HuH-7.5 (cell line): ENCODE data around the gene KRTAP10-2.
"Not testable (repeated sequence)": the region's sequence is repeated elsewhere in the genome, so short reads cannot be mapped to it uniquely, and the experiment has no call there.

Source experiments
- DNase-seq: peaks from one replicate; pipeline ENCODE4 v3.0.0; 2011; ENCODE audit warnings: low spot score

KRTAP10-2 gene

DNA sequence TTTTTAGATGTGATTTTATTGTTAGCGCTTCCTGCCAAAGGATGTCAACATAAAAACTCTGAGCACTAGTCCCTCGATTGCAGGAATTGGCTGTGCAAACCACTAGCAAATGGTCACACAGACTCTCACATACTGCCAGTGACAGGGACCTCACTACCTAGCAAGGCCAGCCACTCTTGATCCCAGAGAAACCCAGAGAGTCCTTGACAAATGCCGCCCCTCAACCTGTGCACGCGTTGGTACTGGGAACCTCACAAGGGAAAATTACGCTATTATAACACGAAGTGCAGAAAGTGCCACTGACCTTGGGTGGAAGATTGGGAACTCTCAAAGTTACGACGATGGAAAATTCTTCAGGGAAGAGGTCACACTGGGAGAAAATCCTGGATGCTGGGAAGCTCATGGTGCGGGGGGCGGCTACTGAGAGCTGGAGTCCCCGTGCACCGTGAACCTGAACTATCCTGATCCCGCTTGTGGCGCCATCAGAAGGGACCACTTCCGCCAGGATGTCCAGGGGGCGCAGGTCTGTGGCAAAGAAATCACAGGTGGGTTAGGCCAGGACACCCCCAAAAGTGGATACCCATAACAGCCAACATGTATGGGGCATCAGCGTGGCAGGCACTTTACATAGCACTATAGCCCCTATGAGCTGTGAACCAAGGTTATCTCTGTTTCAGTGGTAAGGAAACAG lies 16.3 kb upstream of the KRTAP10-2 start:
- no peak for DNase-seq

DNA sequence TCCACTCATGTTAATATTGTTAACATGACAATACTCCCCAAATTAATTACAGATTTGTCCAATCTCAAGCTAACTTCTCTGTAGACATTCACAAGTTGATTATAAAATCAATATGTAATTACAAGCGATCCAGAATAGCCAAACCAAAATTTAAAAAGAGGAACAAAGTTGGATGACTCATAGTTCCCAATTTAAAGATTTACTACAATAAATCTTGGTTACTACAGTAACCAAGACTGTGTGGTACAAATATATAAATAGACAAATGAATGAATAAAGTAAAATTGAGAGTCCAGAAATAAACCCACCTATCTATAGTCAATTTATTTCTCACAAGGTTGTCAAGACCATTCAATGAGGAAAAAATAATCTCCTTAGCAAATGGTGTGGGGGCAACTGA lies 15.1 kb upstream of the KRTAP10-2 start:
- DNase-seq: no peak

DNA sequence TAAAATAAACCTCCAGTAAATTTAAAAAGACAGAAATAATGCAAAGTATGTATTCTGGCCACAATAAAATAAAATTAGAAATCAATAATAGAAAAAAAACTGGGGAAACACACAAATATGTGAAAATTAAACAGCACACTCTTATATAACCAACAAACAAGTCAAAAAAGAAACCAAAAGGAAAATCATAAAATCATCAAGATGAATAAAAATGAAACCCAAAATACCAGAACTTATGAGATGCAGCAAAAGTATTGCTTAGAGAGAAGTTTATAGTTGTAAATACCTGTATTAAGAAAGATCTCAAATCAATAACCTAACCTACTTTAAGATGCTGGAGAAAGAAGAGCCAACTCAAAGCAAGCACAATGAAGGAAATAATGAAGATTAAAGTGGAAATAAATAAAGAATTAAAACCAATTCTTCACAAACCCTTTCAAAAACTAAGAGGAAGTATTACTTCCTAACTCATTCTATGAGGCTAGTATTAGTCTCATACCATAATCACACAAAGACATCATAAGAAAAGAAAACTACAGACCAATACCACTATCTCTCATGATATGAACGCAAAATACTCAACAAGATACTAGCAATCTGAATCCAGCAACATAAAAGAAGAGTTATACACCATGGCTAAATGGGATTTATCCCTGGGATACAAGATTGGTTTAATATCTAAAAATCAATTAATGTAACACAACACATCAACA lies 13.7 kb upstream of the KRTAP10-2 start:
- DNase-seq: no peak

DNA sequence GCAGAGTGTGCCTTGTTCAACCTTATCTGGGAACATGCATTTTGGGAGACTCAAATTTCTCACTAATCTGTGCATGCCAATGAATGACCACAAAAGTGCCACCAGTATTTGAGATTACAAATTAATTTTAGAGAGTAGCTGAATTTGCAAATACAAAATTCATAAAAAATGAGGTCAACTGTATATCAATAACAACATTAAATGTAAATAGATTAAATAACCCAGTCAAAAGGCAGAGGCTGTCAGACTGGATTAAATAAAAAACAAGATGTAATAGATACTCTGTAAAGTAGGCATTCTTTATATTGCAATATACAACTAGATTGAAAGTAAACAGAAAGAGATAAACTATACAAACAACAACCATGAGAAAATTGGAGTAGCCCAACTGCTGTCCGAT lies 12.8 kb upstream of the KRTAP10-2 start:
- no peak for DNase-seq

DNA sequence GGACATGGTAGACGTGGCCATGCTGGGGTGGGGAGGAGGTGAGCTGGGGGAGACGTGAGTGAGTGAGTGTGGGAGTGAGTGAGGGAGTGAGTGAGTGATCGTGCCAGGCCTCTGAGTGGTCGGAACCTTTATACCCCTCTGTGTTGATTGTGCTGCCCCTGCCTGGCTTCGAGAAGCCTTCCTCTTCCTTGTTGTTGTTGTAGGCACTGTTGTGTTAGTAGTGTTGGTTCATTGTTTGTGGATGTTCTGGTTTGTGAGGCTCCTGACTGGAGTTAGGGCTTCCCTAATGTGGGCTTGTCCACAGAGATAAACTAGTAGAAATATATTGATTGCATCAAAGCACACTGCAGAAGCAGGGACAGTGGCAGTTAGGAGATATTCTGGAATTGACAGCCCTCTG lies 7.4 kb upstream of the KRTAP10-2 start, which contains the start of gene KRTAP10-3:
Gene KRTAP10-3 (minus strand): TSS at position 101 of the 400 bp plus-strand sequence. CDS start 80 bp downstream, at position 21.
- no peak for DNase-seq

DNA sequence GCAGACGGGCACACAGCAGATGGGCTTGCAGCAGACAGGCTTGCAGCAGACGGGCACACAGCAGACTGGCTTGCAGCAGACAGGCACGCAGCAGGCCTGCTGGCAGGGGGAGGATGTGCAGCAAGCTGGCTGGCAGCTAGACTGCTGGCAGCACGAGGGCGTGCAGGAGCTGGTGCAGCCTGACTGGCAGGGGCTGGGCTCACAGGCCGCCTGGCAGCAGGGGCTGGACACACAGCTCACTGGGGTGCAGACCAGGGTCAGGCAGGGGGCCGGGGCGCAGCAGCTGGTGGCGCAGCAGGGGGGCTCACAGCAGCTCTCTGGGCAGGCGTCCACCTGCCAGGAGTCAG lies 7.0 kb upstream of the KRTAP10-2 start:
- DNase-seq: not testable (repeated sequence)

DNA sequence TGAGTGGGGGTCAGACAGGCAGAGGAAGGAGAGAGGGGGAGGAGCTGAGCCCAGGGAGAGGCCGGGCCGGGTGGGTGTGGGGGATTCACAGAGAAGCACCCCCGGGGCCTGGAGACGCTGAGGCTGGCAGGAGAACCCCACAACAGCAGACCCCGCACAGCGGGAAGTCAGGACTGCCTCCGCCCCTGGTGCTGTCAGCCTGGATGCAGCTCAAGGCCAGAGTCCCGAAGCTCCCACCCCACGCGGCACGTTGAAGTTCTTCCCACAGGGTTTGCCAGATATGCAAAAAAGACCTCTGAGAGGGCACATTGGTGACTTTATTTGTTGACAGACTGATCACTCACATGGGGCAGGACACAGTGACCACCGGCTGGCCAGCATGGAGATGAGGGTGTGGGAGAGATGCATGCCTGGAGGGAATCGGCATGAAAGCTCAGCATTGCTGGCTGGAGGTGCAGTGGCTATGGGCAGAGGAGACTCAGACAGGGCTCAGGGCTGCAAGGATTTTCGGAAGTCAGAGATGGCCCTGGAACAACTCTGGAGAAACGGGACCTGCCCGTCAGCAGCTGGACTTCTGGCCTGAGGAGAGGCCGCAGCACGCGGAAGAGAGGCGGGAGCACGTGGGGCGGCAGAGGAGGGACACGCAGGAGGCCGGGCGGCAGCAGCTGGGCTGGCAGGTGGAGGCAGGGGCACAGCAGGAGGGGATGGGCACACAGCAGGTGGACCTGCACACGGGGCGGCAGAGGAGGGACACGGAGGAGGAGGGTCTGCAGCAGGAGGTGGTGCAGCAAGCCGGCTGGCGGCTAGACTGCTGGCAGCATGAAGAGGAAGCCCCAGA lies 6.4 kb upstream of the KRTAP10-2 start:
- no peak for DNase-seq

DNA sequence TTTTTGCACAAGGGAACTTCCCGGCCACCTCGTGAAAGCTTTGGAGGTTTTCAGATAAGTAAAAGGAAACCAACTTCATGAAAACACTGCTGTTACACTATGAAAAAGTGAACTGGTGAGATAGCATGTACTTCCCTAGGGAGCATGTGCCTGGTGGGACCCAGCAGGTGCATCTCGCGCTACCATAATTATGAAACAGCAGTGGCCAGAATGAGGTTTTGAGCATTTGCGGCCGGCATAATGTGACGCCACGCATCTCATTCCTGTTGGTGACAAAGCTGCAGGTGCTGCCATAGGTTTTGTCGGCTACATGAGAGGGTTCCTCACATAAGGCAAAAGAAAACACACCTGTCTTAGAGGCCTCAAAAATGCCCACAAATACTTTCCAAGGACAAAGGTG lies 5.6 kb upstream of the KRTAP10-2 start:
- no peak for DNase-seq

DNA sequence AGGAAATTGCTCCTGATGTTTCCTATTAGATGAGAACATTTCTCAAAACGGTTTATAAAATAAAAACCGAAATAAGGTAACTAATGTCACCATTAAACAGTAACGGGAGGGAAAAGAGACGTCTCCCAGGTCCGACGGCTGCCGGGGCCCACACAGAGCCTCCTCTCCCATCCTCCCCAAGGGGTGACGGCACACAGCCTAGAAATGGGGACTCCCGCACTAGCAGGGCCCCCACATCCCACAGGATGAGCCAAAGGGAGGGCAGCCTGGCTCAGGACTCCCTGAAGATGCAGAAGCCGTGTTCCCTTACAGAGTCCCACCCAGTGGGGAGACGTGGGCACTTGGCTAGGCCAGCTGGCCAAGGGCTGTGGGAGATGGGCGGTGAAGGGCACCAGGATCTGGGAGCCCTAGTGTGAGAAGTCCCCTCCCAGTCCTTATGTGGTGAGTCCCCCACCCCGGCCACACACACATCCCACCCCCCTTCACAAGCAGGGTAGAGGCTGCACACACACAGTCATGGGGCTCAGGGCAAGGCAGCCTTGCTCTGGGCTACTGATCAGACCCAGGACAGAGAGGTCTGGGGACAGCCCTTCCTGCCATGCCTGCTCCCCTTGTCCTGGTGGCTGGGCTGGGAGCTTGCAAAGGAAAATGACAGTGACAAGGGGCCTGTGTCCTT lies 4.0 kb upstream of the KRTAP10-2 start:
- no peak for DNase-seq

DNA sequence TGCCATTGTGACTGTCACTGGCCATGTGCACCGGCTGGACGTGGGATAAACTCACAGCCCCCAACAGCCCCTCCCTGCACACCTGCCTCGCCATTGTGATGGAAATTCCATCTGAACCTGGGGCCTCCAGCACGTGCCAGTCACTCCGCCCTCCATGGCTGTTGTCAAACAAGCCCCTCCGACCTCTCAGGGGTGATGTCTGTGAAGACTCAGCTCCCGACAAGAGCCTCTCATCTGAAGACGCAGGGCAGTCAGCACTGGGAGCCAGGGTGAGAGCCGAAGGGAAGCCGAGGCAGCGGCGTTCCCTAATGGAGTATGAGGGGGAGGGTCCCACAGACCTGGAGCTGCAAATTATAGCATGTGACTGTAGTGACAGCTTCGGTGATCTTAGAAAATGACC lies 1.4 kb upstream of the KRTAP10-2 start:
- no peak for DNase-seq

DNA sequence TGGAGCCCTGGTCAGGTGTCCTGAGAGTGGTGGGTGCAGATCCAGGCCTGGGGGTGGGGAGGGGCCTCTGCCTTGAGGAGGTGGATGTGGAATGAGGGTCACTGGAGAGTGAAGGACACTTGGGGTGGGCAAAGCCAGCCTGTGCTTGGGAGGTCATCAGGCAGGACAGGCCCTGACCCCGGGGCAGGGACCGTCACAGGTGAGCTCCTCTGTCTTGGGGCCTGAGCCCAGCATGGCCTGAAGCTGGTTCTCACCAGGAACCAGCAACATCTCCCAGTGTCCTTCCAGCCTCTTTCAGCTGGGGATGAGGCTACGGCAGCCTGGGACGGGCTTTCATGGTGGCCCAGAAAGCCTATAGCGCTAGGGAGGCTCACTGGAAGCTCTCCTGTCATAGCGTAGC lies 831 bp upstream of the KRTAP10-2 start:
- DNase-seq: no peak

DNA sequence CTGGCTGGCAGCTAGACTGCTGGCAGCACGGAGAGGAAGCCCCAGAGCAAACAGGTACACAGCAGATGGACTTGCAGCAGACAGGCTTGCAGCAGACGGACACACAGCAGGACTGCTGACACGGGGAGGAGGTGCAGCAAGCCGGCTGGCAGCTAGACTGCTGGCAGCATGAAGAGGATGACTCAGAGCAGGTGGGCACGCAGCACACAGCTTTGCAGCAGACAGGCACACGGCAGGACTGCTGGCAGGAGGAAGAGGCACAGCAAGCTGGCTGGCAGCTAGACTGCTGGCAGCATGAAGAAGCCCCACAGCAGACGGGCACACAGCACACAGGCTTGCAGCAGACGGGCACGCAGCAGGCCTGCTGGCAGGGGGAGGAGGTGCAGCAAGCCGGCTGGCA lies 498 bp downstream of the KRTAP10-2 start:
- no peak for DNase-seq

DNA sequence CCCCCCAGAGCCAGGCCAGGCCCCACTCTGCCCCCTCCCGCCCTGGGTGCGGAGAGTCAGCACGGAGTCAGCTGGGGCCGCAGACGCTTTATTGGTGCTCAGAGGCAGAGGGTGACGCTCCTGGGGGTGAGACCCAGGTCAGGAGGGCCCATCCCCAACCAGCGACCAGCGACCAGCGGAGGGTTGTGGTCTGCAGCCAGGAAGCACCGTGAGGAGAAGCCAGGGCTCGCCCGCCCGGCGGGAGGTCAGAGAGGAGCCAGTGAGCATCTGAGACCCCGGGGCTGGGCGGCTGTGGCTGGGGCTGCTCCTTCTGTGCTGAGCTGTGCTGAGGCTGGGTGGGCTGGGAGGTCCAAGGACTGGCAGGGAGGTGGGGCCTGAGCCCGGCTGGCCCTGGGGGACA lies 1.0 kb downstream of the KRTAP10-2 start:
- DNase-seq: not testable (repeated sequence)

DNA sequence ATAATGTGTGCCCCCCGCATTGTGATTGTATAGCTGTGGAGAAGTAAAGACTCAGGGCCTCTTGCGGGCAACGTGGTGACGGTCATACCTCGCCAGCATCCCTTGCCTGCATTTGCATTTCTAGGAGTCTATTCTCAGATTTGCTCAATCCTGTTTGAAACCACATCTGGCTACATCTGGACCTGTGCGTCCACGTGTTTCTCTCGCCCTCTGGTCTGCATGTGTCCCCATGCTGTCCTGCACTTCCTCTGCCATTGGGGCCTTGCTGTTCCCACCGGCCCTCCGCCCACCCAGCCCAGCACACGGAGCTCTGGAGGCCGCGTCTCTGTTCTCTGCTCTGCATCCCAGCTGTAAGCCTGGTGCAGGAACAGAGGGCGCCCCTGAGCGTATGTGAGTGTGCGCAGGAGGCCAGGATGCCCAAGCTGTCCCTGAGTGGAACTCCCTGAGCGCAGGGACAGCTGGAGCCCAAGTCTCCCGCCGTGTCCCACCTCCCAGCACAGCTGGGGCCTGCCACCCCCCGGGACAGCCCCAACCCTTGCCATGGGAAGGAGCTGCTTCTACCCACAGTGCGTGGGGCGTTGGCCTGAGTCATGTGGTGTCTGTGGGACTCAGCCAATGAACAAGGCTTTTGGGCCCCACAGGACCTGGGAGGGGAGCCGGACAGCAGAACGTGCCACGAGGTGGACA lies 1.6 kb downstream of the KRTAP10-2 start:
- no peak for DNase-seq

DNA sequence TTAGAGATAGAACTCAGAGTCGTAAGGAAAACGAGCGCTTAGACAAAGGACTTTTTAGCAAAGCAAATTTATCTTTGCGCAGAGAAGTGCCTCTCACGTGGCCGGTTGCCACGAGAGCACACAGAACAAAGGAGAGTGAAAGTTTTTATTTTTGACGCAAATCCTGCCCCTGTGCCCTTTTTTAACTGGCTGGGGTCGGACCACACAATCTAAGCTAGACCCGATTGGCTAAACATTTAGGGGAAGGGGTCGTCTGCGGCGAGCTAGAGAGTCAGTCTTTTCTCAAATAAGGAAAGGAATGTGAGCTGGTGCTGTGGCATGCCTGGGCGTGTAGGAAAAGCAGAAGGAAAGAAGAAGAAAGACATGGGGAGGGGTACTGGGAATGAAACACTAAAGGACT lies 2.4 kb downstream of the KRTAP10-2 start:
- no peak for DNase-seq

DNA sequence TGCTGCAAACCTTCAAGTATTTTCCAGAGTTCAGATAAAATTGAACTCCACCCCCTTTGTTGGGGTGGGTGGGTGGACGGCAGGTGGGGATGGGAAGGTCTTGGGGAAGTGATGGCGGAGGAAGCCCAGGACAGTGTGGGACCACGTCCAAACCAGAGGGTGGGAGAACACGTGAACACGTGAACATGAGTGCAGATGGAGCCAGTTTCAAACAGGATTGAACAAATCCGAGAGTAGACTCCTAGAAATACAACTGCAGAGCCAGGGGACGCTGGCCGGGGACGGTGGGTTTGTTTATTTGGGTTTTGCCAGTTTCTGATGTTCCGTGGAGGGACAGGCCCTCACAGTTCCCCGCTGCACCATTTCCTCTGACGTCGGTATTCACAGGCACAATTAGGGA lies 2.9 kb downstream of the KRTAP10-2 start:
- no peak for DNase-seq

DNA sequence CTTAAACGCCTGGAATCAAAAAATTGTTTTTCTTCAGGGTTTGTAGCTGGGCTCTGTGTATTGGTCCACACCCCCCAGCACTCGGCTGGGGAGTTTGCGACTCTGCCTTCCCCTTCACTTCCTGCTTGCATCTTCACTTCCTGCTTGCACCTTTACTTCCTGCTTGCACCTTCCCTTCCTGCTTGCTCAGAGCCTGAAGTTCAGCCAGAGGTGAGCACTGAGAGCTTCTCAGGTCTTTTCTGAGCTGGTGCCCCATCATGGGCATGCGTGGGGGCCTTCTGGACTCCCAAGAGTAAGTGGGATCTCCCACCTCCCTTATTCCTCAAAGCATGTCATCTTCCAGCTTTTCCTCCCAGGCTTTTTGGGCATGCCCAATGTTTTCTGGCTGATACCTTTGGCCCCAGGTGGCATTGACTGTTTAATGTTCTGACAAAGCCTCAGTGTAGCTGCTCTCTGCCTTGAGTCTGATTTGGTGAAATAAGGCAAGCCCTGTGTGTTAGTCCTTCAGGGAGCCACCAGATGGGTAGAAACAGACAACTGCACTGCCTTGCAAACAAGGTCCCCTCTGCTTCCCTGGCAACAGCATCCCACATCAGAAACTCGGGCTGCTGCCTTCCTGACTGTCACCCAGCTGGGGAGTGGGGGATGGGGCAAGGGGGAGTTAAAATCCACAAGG lies 3.5 kb downstream of the KRTAP10-2 start:
- no peak for DNase-seq

DNA sequence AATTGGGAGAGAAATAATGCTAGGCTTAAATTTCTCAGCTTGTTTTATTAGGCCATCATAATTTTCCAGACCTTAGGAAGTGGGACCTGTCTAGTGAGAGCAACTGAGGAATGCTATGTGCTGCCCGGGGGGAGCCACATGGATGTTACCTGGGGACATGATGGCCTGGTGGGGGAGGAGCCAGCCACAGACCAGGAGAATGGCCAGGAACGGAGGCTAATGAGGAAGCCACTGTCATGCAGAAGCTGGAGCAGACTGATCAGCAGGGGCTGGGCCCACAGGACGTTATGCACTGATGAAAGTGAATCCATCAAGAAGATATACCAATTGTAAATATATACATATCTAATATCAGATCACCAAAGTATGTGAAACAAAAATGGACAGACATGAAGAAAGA lies 6.7 kb downstream of the KRTAP10-2 start:
- no peak for DNase-seq

DNA sequence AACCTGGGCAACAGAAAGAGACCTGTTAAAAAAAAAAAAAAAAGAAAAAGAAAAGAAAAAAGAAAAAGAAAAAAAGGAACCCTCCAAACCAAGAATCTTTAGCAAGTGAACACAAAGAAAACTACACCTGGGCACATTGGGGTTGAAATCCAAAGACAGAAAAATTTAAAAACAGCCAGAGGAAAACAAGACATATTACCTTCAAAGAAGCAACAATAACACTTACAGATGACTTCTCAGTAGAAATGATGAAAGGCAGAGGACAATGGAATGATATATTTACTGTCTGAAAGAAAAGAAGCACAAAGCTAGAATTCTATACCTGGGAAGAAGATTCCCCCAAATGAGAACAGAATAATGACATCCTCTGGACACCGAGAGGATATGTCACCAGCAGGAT lies 8.6 kb downstream of the KRTAP10-2 start:
- DNase-seq: no peak

DNA sequence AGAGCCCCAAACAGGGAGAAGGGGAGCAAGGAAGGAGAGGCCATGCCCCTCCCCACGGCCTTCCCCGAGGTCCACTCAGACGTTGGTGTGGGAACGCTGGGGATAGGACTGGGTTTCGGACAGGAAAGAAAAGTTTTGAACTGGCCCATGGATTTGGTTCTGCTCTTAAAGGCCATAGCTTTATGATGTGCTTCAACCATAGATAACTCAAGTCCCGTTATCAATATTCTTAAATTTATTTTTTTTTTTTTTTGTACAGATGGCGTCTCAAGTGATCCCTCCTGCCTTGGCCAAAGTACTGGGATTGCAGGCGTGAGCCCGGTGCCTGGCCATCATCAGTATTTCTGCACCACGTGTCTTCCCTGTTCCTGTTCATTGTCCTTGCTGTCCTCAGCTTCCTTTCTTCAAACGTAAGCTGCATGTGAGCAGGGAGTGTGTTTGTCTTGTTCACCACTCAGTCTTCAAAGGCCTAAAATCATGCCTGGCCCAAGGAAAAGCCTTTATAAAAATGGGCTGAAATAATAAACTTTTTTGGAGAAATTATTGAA lies 10.5 kb downstream of the KRTAP10-2 start:
- DNase-seq: no peak
